ENCODE results near the gene PACRG. TPM values are rescaled to one million over a fixed set of nuclear protein-coding genes. Genes with fewer than 3 reads are reported as not detected.

PACRG gene
- total RNA-seq, 1 experiment from 2014 or later, result 0.26 TPM

DNA sequence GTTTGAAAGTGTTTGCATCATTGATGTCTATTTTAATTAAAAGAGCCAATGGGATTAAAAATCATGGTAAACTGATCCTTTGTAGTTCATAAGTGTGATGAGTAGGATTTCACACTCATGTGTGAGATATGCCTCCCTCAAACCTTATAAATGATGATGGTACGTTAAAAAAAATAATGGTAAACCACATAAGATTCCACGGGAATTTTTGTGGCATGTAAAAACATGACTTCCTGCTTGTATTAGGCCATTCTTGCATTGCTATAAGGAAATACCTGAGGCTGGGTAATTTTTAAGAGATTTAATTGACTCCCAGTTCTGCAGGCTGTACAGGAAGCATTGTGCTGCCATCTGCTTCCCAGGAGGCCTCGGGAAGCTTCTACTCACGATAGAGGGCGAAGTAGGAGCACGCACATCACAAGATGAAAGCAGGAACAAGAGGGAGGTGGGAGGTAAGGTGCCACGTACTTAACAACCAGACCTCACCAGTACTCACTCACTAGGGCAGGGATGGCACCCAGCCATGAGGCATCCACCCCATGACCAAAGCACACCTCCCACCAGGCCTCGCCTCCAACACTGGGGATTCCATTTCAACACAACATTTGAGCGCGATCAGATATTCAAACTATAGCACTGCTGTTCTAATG lies 499.2 kb downstream of the PACRG start:
- Histone ChIP-seq H4K5ac (ENCODE audit: insufficient read length, low read depth, low read length) (peak overlapping the region; percentile 47), H3K9ac (ENCODE audit: extremely low read depth, insufficient read length, low read length) (no peak overlapping the region), H2BK15ac (ENCODE audit: low read depth, low read length) (no peak overlapping the region), H3K18ac (ENCODE audit: insufficient read length, low read depth, low read length) (no peak overlapping the region), H4K20me1 (ENCODE audit: control insufficient read depth, insufficient read depth, insufficient read length) (no peaks in the 10 kb centered on the region), H3K9me3 (ENCODE audit: control insufficient read depth, low read depth, low read length) (no peaks in the 10 kb centered on the region), H3K27ac (ENCODE audit: insufficient read length, low read depth, low read length) (no peak overlapping the region), H4K8ac (replicated peaks; ENCODE audit: insufficient read length, low read depth, low read length) (no peak overlapping the region), H2BK12ac (ENCODE audit: insufficient read length, low read depth, low read length) (no peak overlapping the region), H3K79me1 (ENCODE audit: insufficient read depth, low read depth, low read length, poor library complexity, severe bottlenecking) (no peaks in the 10 kb centered on the region), H3K23ac (ENCODE audit: insufficient read length, low read depth, low read length) (no peak overlapping the region), H3K27me3 (ENCODE audit: insufficient read depth, low read length) (no peaks in the 10 kb centered on the region), H2BK20ac (ENCODE audit: low read depth, low read length, poor library complexity, severe bottlenecking) (no peak overlapping the region), H3K14ac (ENCODE audit: insufficient read depth, low read length) (no peak overlapping the region), H2BK120ac (ENCODE audit: low read depth, low read length, poor library complexity, severe bottlenecking) (no peak overlapping the region), H4K91ac (ENCODE audit: insufficient read length, low read depth, low read length) (no peak overlapping the region), H3K4me2 (ENCODE audit: insufficient read depth, insufficient read length, low read length) (no peak overlapping the region), H3K23me2 (ENCODE audit: insufficient read length, low read depth, low read length, poor library complexity, severe bottlenecking) (no peaks in the 10 kb centered on the region), H3T11ph (ENCODE audit: low read length) (no peak overlapping the region), H3K79me2 (ENCODE audit: insufficient read depth, low read length) (no peaks in the 10 kb centered on the region), H2AFZ (ENCODE audit: low read length) (no peak overlapping the region), H3K4me1 (ENCODE audit: insufficient read depth, low read length) (no peaks in the 10 kb centered on the region), H3K56ac (ENCODE audit: insufficient read length, low read depth, low read length) (no peak overlapping the region), H2AK5ac (ENCODE audit: insufficient read length, low read length) (no peak overlapping the region), H2BK5ac (ENCODE audit: insufficient read length, low read length) (no peak overlapping the region), H3K4ac (ENCODE audit: low read depth, low read length) (no peak overlapping the region)
- H3K4me3 Mint-ChIP-seq, result no peak overlapping the region
- no CpG with 5 or more reads among the region's 10 CpGs for WGBS (ENCODE audit: extremely low coverage, insufficient read length, low lambda C conversion rate)
- no peak overlapping the region for H3K27ac Mint-ChIP-seq
- no peaks in the 10 kb centered on the region for H3K27me3 Mint-ChIP-seq (ENCODE audit: low read depth)
- peaks cover under 1 to 9% of the 10 kb centered on the region in 2 experiments; a peak in 3 of 4 replicates for H3K4me1 Mint-ChIP-seq
- TF ChIP-seq CTCF (conservative IDR thresholded peaks at IDR 0.05), result no peak
- DNase-seq, result no peak
- H3K9me3 Mint-ChIP-seq, result peaks cover 0 to 7% of the 10 kb centered on the region in 2 experiments; a peak in 1 of 5 replicates
- H3K36me3 Mint-ChIP-seq (ENCODE audit: insufficient read depth in 1 of 3, low read depth in 3 of 3), result no peaks in the 10 kb centered on the region; a peak in 1 of 7 replicates
